Dermis microvascular lymphatic vessel endothelial cell (primary cell): ENCODE data around the gene ZNF516. TPM values are rescaled to one million over a fixed set of nuclear protein-coding genes. Genes with fewer than 3 reads are reported as not detected.

Source experiments
- DNase-seq, 2 donors: peaks; one replicate each; pipeline versions ENCODE4 v3.0.0 to v3.0.0-alpha.2; 2010; ENCODE audit warnings: low read depth in 2 of 2
- total RNA-seq: library from RNA; depleted of rRNA; stranded (reverse); fragments of >200 nt; gene quantifications from 2 replicates; pipeline ENCODE4 v1.2.1, GENCODE V29; 2014

The ZNF516 gene
- total RNA-seq, 1 donor from 2014 or later: 8.2 TPM

GRCh38 chr18:76364282-76365259 is 130.5 kb downstream of the ZNF516 start:
- DNase-seq: no peak

GRCh38 chr18:76363436-76364120 is 131.5 kb downstream of the ZNF516 start:
- DNase-seq: no peak

GRCh38 chr18:76362676-76363075 is 132.4 kb downstream of the ZNF516 start:
- no peak for DNase-seq

- no peak for DNase-seq
These were observed 133.8 kb downstream of the ZNF516 start for GRCh38 chr18:76361219-76361618.

GRCh38 chr18:76359909-76360308 is 135.1 kb downstream of the ZNF516 start:
- DNase-seq: no peak

GRCh38 chr18:76358774-76359173 is 136.3 kb downstream of the ZNF516 start:
- no peak for DNase-seq

- no peak for DNase-seq
These were observed 137.3 kb downstream of the ZNF516 start for GRCh38 chr18:76357585-76358260.

GRCh38 chr18:76357174-76357573 is 137.9 kb downstream of the ZNF516 start:
- DNase-seq: no peak

GRCh38 chr18:76356666-76357065 is 138.4 kb downstream of the ZNF516 start:
- DNase-seq: no peak

- peak in 1 of 2 donors; percentile 32 for DNase-seq
These were observed 140.7 kb downstream of the ZNF516 start for GRCh38 chr18:76354348-76354747.

- DNase-seq: no peak
These were observed 141.5 kb downstream of the ZNF516 start for GRCh38 chr18:76353500-76353899.

GRCh38 chr18:76353046-76353445 is 142.0 kb downstream of the ZNF516 start:
- DNase-seq: no peak

GRCh38 chr18:76351961-76352581 is 143.0 kb downstream of the ZNF516 start:
- peak in 1 of 2 donors; percentile 54 for DNase-seq

- no peak for DNase-seq
These were observed 144.7 kb downstream of the ZNF516 start for GRCh38 chr18:76350134-76351025.

- DNase-seq: peak; percentile 40 to 68
These were observed 145.9 kb downstream of the ZNF516 start for GRCh38 chr18:76349067-76349715.

GRCh38 chr18:76348267-76349066 is 146.6 kb downstream of the ZNF516 start:
- DNase-seq: no peak

- DNase-seq: no peak
These were observed 147.7 kb downstream of the ZNF516 start for GRCh38 chr18:76347341-76347740.

GRCh38 chr18:76346490-76347130 is 148.4 kb downstream of the ZNF516 start:
- no peak for DNase-seq

GRCh38 chr18:76345901-76346300 is 149.1 kb downstream of the ZNF516 start:
- no peak for DNase-seq
